Measurements from ENCODE around the gene CXXC5. TPM values are rescaled to one million over a fixed set of nuclear protein-coding genes. Genes with fewer than 3 reads are reported as not detected.
A peak's percentile ranks its signal among the peaks of the same experiment; 100 is the strongest.

CXXC5 gene
- total and polyA plus RNA-seq, 2 of the 4 experiments (the other 2 are of a cell fraction) = 24.9 to 35.7 TPM

DNA sequence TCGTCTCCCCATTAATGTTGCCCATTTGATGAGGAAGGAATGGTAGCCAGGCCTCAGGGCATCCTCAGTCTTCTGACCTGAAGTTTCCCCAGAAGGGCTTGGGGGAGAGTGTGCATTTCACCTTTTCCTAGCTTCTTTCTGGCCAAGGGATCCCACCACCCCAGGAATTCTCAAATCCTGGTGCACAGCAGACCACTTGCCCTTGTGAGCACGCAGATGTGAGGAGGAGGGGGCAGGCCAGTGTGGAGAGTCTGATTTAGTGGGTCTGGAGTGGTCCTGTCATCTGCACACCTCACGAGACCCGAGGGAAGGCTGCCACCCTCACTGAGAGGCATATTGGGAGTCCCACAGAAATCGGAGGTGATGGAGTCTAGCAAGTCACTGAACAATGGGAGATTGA, 64.3 kb downstream of the CXXC5 start:
- Histone ChIP-seq H3K9me1 (ENCODE audit: insufficient read depth, low read length) (no peaks in the 10 kb centered on the region; the same call in 1 of the 2 replicates), H3K4ac (ENCODE audit: low read depth, low read length) (no peak overlapping the region), H3K18ac (ENCODE audit: low read depth, low read length) (no peak overlapping the region), H2BK20ac (ENCODE audit: low read depth, low read length) (peak overlapping the region; percentile 23; the same call in 1 of the 2 replicates), H3K4me2 (ENCODE audit: low read depth, low read length) (no peak overlapping the region), H3K4me3 (ENCODE audit: insufficient read depth, low read depth, low read length) (no peak overlapping the region), H2BK15ac (ENCODE audit: low read depth, low read length) (no peak overlapping the region), H4K8ac (ENCODE audit: low read depth in 2 of 2, low read length in 2 of 2) (no peak overlapping the region), H4K5ac (ENCODE audit: low read depth, low read length) (no peak overlapping the region), H2BK120ac (ENCODE audit: low read depth, low read length) (no peak overlapping the region), H3K9ac (ENCODE audit: low read depth, low read length) (no peak overlapping the region), H3K9me3 (ENCODE audit: control insufficient read depth, insufficient read depth, low read length) (peaks cover 4% of the 10 kb centered on the region; the same call in 1 of the 2 replicates), H3K56ac (ENCODE audit: extremely low read depth, insufficient read depth, low read length) (no peak overlapping the region), H3K27ac (ENCODE audit: insufficient read depth, low read length) (no peak overlapping the region), H3K27me3 (ENCODE audit: control insufficient read depth, insufficient read depth, low read length) (peaks cover 8% of the 10 kb centered on the region; the same call in 1 of the 2 replicates), H4K91ac (ENCODE audit: insufficient read depth, low read depth, low read length) (no peak overlapping the region), H2AK5ac (ENCODE audit: low read depth, low read length) (no peak overlapping the region; the same call in 1 of the 2 replicates), H3K4me1 (ENCODE audit: control insufficient read depth, insufficient read depth, low read length) (peaks cover 5% of the 10 kb centered on the region; the same call in 1 of the 2 replicates), H2BK5ac (ENCODE audit: low read depth, low read length, poor library complexity, severe bottlenecking) (no peak overlapping the region), H2AK9ac (replicated peaks; ENCODE audit: low read depth, low read length, poor library complexity) (no peak overlapping the region), H3K36me3 (ENCODE audit: control insufficient read depth, insufficient read depth, low read length) (no peaks in the 10 kb centered on the region), H3K14ac (replicated peaks; ENCODE audit: low read depth, low read length) (no peak overlapping the region), H2AFZ (replicated peaks; ENCODE audit: low read length, poor library complexity) (no peak overlapping the region), H4K20me1 (ENCODE audit: insufficient read depth, low read length) (0 out of 2 replicates have a peak, but pooled peaks cover 5% of the 10 kb centered on the region), H3K23ac (ENCODE audit: low read depth, low read length) (no peak overlapping the region), H3K79me1 (ENCODE audit: low read depth in 1 of 2, low read length in 2 of 2) (no peaks in the 10 kb centered on the region)
- dilution Hi-C loops (cut with HindIII; ENCODE audit: low sequenced_read_pairs, unreplicated experiment) = no loop called here
- POLR2A ChIA-PET (ENCODE audit: unreplicated experiment) = no interaction called here
- CTCF ChIA-PET = no interaction called here
- DNase-seq = no peak
- intact Hi-C loops (cut with micrococcal nuclease) = no loop called here
- in situ Hi-C loops (cut with MboI; ENCODE audit: low sequenced_read_pairs) = no loop called here
- no peak for ATAC-seq (ENCODE audit: low read depth)
- no peak for TF ChIP-seq SMC3 (IDR thresholded peaks at IDR 0.05; ENCODE audit: low read depth, low read length)
- TF ChIP-seq RFX5 (IDR thresholded peaks at IDR 0.05; ENCODE audit: low read depth, low read length) = no peak
- TF ChIP-seq NFE2L2 (IDR thresholded peaks at IDR 0.05; ENCODE audit: low read depth, low read length) = no peak
- no peak for TF ChIP-seq CHD1 (IDR thresholded peaks at IDR 0.05; ENCODE audit: low read depth, low read length)
- TF ChIP-seq MAZ (IDR thresholded peaks at IDR 0.05; ENCODE audit: borderline replicate concordance, low read depth, low read length) = no peak
- TF ChIP-seq BHLHE40 (IDR thresholded peaks at IDR 0.05; ENCODE audit: low read depth, low read length) = no peak
- TF ChIP-seq, protein P1, sequence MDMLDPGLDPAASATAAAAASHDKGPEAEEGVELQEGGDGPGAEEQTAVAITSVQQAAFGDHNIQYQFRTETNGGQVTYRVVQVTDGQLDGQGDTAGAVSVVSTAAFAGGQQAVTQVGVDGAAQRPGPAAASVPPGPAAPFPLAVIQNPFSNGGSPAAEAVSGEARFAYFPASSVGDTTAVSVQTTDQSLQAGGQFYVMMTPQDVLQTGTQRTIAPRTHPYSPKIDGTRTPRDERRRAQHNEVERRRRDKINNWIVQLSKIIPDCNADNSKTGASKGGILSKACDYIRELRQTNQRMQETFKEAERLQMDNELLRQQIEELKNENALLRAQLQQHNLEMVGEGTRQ (IDR thresholded peaks at IDR 0.05; ENCODE audit: low read depth, low read length) = no peak
- TF ChIP-seq RCOR1 (IDR thresholded peaks at IDR 0.05; ENCODE audit: insufficient replicate concordance, low read length) = no peak
- TF ChIP-seq FOS (IDR thresholded peaks at IDR 0.05; ENCODE audit: low read depth, low read length) = no peak
- TF ChIP-seq MXI1 (IDR thresholded peaks at IDR 0.05; ENCODE audit: borderline replicate concordance, low read depth, low read length) = no peak
- TF ChIP-seq, protein P2, sequence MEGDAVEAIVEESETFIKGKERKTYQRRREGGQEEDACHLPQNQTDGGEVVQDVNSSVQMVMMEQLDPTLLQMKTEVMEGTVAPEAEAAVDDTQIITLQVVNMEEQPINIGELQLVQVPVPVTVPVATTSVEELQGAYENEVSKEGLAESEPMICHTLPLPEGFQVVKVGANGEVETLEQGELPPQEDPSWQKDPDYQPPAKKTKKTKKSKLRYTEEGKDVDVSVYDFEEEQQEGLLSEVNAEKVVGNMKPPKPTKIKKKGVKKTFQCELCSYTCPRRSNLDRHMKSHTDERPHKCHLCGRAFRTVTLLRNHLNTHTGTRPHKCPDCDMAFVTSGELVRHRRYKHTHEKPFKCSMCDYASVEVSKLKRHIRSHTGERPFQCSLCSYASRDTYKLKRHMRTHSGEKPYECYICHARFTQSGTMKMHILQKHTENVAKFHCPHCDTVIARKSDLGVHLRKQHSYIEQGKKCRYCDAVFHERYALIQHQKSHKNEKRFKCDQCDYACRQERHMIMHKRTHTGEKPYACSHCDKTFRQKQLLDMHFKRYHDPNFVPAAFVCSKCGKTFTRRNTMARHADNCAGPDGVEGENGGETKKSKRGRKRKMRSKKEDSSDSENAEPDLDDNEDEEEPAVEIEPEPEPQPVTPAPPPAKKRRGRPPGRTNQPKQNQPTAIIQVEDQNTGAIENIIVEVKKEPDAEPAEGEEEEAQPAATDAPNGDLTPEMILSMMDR (conservative IDR thresholded peaks at IDR 0.05; ENCODE audit: low read depth, low read length) = no peak
- TF ChIP-seq, protein P3, sequence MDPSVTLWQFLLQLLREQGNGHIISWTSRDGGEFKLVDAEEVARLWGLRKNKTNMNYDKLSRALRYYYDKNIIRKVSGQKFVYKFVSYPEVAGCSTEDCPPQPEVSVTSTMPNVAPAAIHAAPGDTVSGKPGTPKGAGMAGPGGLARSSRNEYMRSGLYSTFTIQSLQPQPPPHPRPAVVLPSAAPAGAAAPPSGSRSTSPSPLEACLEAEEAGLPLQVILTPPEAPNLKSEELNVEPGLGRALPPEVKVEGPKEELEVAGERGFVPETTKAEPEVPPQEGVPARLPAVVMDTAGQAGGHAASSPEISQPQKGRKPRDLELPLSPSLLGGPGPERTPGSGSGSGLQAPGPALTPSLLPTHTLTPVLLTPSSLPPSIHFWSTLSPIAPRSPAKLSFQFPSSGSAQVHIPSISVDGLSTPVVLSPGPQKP (IDR thresholded peaks at IDR 0.05; ENCODE audit: borderline replicate concordance, low read depth, low read length) = no peak
- no peak for TF ChIP-seq MAFK (IDR thresholded peaks at IDR 0.05; ENCODE audit: low read depth, low read length)
- TF ChIP-seq RAD21 (IDR thresholded peaks at IDR 0.05; ENCODE audit: low read length) = no peak
- TF ChIP-seq CEBPB (IDR thresholded peaks at IDR 0.05; ENCODE audit: low read depth, low read length) = no peak
- TF ChIP-seq POLR2A (IDR thresholded peaks at IDR 0.05; ENCODE audit: low read depth, low read length) = no peak
- WGBS, 2 experiments (ENCODE audit: extremely low coverage in 2 of 2, insufficient read length in 1 of 2) = no CpG with 5 or more reads among the region's 5 CpGs
- no TSS peak for BruUV-seq (replicated peaks)

Measured in IMR-90 (cell line).